GM19438 (cell line): ENCODE results near the gene MBP.
A peak's percentile ranks its signal among the peaks of the same experiment; 100 is the strongest.

Experiments
- ATAC-seq: cut with Tn5 transposase; IDR thresholded peaks from one replicate; pipeline ENCODE4 v1.9.1; 2021; ENCODE audit warnings: low read depth; ENCODE audit not compliant: unreplicated experiment

MBP gene

DNA sequence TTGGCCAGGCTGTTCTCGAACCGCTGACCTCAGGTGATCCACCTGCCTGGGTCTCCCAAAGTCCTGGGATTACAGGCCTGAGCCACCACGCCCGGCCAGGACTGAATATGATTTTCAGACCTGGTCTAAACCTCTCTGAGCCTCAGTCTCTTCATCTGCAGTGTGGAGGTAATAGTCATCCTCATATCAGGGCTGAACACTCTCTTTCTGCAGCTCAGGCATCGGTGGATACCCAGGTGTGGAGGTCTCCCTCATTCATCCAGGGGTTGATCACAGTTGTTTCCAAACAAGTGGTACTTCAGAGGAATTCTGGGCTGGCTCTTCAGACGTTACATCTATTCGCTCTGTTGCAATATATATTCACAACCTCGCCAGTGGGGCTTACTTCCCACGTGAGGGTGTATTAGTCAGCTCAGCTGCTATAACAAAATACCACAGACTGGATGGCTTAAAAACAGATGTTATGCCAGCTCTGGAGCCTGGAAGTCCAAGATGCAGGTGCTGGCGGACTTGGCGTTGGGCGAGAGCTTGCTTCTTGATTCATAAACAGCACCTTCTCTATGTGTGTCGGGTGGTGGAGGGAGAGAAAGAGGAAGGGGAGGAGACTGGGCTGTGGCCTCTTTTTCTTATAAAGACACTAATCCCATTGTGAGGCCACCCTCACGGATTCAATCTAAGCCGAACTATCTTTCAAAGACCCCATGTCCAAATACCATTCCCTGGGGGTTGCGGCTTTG lies 2.9 kb upstream of the MBP start:
- no peak for ATAC-seq

DNA sequence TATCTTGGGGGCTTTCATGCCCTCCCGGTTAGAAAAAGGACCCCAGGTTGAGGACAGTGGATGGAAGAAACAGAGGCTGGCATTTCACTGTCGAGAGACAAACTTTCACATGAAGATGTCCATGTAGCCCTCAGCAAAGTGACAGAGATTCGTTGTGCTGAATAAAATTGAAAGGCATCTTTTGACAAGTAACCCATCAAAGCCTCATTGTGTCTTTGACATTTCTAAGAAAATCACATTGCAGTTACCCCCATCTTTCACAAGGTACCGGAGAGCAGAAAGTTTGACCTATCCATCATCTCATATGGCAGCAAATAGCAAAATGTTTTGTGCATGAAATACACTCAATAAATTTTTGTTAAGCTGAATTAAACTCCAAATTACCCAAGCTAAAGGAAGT lies 2.0 kb upstream of the MBP start:
- ATAC-seq: no peak

DNA sequence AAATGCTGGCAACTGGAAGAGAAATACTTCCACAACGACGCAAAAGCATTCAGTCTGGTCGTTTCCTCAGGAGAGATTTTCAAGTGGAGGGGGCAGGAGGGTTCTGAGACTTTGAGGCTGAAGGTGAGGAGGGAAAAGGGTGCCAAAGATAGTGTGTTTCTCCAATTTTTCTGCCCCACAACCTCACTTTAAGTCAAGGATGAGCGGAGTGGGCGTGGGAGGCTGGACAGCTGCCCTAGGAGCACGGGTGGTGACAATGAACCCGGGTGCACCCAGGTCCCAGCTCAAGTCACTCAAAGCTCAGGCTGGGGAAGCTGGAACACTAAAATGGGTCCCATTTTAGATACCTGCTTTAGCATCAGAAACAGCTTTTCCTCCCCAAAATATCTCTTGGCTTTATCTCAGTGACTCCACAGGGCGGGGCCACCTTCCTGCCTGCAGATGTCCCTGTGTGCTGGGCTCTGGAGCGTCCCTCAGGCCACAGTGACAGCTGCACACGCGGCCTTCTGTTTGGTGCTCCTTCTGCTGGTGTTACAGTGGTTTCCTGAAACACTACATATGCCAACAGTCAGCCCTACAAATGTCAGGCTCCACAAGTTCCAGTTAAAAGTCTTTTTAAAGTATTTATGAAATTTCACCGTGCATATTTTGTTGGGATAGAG lies 1.4 kb upstream of the MBP start:
- no peak for ATAC-seq

DNA sequence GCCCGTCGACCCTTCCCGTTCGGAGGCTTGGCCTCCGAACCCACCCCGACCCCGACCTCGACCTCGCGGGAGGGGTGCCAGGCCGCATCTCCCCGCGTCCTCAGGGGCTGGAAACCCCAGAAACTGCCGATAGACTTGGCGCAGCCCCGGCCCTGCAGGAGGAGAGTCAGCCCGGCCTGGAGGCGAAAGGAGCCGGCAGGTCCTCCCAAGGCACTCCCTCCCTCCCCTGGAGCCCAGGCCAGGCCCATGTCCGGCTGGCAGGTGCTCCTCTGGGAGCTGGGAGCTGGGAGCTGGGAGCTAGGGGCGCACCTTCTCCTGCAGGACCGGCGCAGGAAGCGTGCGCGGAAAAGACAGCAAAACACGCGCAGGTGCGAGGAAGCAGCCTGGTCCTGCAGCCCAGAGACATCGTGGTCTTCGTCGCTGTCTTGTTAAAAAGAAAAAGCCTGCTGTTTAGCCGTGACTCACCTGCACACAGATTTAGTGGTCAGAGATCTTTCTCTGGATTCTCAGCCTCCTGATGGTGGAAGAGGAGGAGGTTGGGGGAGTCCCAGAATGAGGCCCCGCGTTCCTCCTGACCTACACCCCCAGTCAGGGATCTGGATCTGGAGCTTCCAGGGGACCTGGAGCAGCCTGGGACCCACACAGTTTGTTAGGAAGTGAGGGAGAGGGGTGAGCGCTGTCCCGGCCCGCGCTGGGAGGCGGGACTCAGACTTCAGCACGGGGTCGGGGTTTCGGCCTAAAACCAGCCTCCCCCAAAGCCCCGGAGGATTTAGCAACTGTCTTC lies 660 bp upstream of the MBP start:
- ATAC-seq: no peak

DNA sequence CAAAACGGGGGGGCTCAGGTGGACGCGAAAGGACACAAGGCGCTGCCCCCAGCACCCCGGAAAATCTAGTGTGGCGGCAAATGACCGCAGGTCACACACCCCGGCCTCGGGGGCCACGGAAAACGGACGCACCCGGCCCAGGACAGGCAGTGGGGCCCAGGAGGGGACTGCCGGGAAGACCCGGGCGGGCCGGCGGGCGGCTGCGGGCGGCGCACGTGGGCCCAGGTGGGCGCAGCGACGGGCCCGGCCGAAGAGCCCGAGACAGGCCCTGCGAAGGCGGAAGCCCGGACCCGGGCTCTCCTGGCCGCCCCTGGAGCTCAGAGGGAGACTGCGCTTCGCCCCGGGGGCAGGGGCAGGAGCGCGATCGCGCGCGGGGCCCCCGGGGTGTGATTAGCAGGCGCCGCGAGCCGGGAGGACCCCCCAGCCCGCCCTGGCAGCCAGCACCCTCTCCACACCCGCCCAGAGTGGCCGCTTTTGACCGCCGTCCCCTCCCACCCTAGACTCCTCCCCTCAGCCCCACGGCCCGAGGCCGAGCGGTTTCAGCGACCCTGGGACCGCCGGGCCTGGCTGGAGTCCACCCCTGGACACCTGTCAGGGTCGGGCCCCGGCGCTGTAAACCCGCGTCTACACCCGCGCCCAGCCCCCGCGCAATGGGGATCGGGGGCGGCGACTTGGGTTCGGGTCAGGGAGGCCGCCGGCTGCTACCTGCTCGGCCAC lies 773 bp downstream of the MBP start:
- peak; percentile 48 for ATAC-seq

DNA sequence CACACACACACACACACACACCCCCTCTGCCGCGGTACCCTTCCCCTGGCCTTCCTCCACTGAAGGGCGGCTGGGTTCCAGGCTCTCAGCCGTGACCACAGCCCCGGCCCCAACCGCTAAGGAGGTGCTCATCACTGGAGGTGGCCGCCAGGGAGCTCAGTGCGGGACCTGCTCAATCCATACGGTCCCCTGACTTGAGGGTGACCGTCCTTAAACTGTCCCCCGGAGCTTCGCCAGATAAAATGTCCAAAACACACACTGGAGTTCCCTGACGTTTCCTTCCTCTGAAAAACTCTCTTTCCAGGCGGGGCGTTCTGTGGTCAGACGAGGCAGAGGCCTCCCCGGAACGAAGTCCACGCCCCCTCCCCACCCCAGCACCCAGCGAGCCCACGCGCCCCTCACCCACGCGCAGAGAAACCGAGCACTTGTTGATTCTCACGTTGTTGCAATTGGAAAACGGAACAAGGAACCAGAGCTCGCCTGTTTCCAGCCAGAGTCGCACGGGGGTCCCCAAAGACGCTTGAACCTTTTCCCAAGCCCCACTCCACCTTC lies 1.4 kb downstream of the MBP start:
- no peak for ATAC-seq

DNA sequence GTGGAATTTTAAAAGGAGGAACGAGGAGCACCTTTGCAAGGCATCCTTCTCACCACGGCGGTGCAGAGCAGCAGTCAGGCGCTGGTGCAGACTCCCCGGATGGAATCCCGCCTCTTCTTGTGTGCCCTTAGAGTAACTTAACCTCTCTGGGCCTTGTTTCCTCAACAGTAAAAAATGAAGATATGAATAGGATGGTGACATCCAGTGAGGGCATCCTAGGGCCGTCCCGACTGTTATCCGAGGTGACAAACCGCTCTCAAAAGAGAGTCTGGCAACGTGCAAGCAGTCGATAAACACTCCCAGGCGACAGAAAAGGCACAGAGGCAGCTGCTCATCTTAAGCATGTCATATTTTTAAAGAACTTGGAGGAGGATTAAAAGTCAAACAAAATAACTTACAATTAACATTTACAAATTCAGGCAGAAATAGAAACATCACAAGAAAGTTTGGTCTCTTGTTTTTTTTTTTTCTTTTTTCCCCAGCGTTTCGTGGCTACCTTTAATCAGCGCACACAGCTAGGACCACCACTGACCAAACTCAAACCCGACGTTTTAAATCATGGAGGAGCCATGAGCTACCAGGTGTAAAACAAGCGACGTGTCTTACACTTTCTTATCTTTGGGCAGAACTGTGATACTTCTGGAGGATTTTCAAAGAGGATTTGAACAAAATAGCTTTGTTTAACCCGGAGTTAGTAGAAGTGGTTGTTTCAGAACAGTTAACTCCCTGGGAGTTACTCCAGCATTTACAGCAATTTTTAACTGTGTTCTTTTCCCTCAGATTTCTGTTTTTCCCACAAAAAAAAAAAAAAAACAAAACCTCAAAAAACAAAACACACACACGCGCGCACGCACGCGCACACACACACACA lies 2.1 kb downstream of the MBP start:
- no peak for ATAC-seq

DNA sequence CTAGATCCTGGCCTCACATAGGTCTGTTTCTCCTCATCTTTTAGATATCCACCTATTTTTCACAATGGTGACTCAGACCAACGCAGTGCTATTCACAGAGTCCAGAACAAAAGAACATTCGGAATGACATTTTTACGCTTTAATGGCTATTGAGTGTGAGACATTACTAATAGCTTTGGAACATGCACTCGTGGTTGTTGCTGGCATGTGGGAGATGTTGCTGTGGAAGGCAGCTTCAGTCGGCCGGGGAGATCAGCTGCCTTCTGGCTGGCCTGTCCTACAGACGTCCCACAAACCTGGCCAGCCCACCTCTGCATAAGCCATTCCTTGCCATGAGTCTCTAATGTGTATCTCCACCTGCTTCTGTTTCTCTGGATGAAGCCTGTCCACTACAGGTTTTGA lies 3.4 kb downstream of the MBP start:
- no peak for ATAC-seq

DNA sequence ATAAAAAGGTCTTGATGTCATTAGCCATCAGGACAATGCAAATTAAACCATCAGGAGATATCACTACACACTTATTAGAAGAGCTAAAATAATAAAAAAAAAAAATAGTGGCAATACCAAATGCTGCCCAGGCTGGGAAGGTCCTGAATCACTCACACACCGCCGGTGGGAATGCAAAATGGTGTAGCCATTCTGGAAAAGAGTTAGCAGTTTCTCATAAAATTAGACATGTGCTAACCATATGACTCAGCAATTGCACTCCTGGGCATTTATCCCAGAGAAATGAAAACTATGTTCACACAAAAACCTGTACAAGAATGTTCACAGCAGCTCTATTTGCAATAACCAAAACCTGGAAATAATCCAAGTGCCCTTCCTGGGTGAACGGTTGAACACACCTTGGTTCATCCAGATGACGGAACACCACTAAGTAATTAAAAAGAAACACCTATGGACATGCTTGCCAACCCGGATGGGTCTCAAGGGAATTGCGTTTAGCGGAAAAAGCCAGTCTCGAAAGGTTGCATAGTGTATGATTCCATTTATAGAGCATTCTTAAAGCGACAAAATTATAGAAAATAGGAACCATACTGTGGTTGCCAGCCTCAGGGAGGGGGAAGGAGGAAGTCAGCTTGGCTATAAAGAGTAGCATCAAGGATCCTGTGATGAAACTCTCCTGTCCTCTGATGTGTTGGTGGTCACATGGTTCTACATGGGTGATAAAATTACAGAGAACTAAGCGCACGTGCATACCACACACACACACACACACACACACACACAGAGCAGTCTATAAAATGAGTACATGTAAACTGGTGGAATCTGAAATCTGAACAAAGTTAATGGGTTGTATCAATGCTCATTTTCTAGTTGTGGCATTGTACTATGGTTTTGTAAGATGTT lies 4.6 kb downstream of the MBP start:
- peak; percentile 16 for ATAC-seq

DNA sequence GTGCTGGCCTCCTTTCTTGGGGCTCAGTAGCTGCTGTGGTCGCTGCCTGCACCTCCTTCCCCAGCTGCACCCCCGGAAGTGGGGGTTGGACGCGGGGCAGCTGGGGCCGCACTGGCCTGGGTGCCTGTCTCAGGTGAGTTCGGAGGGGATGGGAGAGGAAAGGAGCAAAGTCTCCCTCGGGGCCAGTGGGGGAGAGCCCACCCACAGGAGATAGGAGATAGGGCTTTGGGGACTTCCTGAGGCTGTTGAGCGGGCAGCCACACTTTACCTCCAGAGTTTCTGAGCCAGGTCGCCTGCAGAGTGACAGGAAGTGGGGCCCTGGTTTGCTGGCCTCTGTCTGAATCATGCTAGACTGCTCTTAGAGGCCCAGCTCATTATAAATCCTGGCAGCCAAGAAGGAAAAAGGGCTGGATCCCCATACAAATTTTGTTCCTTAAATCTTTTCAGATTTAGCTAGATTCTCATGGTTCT lies 8.1 kb downstream of the MBP start:
- ATAC-seq: peak; percentile 65

DNA sequence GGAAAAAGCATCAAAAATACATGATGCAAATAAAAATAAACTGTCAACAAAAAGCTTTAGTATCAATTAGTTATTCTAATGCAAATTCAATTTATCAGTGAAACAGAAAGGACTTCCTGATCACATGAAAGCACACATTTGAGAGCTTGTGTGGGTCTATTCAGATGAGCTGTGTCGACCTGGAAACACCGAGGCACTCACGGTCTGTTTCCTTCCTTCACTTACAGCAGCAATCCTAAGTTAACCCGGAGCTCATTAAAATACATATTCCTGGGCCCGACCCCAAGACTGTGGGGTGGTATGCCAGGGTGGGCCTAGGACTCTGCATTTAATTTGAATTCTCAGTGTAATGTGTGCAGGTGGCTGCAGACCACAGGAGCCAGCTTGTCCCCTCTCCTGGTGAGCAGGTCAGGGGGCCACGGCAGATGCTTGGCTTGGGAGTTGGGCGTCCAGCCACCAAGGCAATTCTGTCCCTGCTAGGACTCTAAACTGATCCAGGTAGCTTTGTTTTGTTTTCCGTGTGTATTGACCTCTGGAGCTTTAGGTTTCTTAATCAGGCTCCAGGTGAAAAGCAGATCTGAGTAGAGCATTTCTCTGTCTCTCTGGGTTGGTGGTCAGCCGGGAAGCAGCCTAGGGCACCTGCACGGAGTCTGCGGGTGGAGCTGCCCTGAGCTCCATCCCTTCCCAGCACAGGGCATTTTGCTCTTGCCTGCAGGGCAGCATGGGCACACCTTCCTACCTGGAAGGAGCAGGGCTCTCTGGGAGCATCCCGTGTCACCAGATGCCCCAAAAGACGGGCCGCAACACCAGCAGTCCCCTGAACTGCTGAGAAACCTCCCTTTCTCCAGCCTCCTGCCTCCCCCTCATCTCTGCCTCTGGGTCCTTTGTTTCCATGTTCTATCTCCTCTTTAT lies 9.0 kb downstream of the MBP start:
- ATAC-seq: no peak

DNA sequence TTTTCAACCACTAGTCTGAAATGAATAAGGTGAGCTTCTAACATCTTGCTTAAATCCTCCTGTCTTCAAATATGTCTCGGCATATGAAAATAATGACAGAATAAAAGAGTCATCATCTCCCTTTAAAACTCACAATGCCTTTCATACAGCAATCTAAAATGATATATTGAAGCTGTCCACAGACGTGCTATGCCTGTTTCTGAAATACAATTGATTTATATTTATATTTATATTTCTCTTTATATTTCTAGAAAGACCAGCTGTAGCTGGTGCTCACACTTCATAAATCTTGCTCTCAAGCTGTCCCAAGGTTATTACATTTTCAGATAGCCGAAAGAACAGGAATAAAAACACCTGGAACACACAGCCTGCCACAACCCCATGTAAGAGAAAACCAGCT lies 11.1 kb downstream of the MBP start:
- ATAC-seq: no peak

DNA sequence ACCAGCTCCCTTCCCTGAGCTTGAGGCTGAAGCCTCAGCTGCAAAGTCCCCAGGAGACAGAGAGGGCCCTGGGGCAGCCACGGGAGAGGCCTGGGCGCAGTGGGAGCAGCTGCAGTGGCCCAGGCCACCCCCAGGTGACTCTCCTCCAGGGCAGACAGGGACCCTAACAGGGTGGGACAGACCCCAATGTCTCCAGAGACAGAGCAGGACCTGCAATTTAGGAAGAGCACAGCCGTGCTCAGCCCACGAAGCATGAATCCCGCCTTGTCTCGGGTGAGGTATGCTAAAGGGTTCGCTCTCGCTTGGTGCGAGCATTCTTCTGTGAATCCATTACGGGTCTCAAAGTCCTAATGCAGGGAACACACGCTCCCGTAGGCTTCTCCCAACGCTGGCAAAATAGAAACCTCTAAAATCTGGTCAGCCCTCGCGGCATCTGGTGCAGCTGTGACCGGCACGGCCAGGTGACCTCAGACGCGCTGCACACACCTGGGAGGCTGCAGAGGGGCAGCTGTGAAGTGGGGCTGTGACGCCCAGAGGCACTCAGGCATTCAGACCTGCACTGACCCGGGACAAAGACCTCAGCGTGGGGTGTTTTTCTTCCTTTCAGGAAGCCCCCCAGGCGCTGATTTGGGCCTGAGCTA lies 12.6 kb downstream of the MBP start:
- ATAC-seq: no peak

DNA sequence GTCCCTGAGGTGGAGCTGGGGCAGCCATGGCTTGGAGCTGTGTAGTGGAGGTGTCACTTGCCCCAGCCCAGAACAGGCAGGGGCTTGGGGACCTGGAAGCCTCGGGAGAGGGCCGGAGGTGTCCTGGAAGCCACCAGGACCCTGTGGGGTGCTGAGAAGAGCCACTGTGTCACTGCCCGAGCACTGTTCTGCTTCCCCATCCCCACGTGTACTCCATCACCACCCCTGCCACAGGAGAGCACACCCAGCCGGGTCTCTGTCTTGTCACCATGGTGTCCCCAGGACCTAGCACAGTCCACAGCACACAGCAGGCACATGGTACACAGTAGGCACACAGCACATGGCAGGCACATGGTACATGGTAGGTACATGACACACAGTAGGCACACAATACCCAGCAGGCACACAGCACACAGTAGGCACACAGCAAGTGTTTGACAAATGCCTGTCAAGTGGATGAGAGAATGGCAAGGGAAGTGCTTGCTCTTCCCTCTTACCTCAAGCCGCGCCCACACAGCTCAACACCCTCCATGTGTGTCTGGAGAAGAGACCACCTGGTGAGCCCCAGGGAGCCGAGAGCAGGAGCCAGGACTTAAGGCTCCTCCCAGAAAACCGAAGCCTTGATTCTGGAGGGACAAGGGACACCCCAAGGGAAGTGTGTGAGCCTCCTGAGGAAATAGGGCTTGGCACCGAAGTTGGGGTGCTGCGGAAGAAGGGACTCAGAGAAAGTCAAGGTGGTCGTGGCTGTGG lies 13.3 kb downstream of the MBP start:
- ATAC-seq: no peak

DNA sequence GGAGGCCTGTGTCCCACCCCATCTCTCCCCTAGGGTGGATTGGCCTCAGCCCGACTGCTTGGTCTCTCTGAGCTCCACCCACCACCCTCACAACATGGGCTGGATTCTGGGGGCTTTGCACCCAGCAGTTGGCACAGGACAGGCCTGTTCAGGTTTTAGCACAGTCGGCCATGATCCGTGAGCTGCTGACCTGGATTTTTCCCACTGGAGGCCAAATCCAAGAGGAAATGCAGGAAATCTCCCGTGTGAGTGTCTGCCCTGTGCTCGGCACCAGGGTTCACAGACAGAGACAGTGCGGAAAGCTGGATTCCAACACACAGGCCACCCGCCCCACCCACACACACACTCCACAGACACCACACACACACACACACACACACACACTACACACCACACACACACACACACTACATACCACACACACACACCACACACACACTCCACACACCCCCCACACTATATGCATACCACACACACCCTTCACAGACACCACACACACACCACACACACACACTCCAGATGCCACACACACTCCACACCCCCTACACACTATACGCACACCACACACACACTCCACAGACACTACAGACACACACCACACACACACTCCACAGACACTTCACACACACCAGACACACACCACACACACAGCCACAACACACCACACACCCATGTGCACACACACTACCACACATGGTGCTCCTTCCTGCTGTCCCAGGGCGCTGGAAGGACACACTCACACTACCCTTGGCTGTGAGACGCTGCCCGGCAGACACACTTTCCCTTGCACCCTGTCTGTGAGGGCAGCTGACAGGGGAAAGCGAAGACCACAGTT lies 14.1 kb downstream of the MBP start:
- no peak for ATAC-seq
